GM21423 (cell line): ENCODE results near the gene NCEH1.
"Not testable (repeated sequence)": the region's sequence is repeated elsewhere in the genome, so short reads cannot be mapped to it uniquely, and the experiment has no call there.

Source experiments
- ATAC-seq: cut with Tn5 transposase; IDR thresholded peaks from one replicate; pipeline ENCODE4 v1.9.1; 2021; ENCODE audit warnings: mild to moderate bottlenecking, moderate library complexity; ENCODE audit not compliant: unreplicated experiment

Gene NCEH1

DNA sequence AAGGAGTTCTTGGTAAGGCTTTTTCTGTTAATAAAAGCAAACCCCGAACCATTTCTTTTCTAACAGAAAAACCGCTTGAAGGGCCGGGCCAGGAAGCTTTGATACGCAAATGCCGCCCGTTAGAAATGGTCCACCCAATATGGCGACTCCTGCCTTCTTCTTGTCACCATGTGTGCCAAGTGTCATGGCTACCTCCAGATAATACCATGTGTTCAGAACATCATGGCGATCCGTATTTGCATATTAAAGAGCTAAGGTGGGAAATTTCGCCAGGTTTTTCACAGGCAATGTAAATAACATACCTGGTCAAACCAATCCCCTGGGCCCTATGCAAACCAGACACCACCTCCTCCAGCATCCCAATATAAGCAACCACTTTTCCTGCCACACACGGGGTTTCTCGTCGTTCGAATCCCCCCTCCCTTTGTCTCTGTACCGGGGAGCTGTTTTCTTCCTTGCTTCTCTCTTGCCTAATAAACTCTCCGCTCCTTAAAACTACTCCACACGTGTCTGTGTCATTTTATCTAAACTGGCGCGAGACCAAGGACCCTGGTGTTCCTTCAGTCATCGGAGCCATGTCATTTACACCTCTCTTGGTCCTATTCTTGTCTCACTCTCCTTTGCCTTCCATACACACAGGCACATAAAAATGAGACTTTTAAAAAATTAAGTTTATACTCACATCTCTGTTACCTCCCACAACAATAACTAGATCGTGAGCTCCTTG is 34.5 kb downstream of the NCEH1 start:
- ATAC-seq = no peak

DNA sequence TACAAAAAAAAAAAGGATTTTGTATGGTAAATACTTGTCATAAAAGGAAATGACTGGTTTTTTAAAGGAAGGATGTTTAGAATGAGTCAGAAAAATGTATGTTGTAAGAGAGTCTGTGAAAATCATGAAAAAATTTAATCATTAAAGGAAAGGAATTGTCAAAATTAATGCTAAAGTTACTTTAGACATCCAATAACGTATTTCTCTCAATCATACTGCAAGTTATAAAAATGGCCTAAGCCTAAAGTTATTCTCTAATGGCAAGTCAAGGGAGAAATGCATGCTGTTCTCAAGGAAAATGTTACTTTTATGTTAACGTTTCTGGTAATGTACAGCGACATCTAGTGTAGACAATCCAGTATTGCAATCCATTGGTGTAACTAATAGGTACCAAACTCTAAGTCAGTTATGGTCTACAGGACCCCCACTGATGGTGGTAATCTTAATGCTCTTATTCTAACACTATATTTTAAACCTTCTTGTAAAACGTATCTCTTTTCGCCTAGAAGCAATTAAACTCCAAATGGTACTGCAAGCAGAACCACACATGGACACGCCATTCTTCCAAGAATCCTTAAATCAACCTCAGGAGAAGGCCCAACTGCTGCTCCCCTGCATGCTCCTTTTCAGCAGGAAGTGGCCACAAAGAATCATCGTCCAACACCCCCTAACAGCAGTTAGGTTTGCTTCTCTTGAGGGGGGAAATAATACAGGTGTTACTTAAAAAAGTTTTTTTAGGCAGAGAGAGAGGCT is 35.2 kb downstream of the NCEH1 start:
- ATAC-seq = no peak

DNA sequence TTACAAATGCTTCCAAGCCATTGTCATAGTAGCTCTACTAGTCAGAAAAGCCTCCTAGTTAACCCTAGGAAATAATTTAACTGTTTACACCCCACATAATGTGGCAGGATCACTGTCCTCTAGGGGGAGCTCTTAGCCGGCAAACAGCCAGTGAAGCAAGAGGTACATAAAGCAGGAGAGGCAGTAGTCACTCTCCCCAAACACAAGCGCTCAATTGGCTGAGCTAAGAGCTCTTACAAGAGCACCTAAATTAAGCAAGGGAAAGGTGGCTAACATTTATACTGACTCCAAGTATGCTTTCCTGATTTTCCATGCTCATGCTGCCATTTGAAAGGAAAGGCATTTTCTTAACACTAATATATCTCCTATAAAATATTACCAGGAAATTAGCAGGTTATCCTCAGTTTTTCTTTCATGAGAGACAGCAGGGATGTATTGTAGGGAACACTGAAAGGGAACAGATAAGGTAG is 37.6 kb downstream of the NCEH1 start:
- peak; percentile 84 for ATAC-seq

DNA sequence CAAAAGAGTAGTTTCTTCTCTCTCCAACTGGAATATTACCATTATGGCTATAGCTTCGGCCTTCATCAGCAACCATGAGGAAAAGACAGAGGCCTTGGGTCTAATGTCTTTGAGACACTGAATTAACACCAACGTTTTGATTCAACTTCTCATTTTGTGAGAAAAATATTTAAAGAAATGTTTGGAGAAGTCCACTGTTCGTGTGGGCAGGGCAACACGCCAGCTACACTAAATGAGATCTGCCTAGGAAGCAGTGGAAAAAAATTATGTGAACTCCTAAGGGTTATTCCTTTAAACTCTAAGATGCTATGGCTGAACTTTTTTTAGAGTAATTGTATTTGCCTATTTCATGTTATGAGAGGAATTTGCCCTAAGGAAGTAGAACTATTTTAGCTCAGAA is 41.8 kb downstream of the NCEH1 start:
- no peak for ATAC-seq

DNA sequence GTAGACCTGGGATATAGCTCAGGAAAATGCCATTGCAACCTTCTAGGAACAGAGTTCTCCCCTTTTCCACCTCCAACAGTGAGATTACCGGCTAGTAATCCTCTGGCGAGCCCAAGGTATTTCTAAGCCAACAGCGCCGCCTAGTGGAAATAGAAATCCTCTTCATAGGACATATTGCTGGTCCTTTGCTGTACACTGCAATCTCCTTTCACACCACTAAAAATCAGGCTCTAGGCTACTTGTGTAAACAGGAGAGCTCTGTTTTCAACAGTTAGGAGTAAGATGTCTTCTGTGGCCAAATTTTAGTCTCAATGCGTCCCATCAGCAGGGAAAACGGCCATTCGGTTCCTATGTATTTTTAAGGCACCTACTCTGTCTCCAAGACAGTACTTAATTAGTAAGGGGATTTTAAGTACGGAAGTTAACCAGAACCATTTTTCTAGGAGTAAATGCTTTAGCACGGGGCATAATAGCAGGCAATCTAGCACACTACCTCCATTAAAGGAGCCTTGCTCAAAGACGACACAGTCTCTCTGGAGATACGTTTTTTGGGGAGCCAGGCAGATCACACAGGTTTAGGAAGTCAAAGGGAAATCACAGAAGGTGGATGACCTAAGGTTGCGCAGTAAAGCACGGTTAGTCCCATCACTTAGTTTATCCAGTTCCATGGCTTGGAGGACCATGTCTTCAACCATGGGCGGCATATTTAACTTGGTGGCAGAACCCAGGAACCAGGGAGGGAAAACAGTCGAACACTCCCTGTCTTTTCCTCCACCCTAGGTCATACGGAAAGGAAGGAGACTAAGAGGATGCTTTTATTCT is 43.8 kb downstream of the NCEH1 start:
- ATAC-seq = peak; percentile 100

DNA sequence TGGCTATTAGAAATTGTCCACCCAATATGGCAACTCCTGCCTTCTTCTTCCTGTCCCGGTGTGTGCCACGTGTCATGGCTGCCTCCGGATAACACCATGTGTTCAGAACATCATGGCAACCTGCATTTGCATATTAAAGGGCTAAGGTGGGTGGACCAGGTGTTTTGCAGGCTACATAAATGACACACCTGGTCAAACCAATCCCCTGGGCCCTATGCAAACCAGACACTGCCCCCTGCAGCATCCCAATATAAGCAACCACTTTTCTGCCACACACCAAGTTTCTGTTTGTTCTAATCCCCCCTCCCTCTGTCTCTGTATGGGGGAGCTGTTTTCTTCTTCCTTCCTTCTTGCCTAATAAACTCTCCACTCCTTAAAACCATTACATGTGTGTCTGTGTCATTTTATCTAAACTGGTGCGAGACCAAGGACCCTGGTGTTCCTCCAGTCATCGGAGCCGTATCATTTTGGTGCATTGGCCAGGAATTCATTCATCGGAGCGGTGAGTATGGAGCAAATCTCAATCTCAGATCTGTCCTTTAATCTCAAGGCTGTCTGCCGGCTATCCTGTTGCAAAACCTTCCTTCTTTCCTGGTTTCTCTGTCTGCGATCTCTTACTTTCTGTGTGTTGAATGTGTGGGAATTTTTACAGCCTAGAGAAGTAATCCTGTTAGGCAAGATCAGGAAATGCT is 44.5 kb downstream of the NCEH1 start:
- no peak for ATAC-seq

DNA sequence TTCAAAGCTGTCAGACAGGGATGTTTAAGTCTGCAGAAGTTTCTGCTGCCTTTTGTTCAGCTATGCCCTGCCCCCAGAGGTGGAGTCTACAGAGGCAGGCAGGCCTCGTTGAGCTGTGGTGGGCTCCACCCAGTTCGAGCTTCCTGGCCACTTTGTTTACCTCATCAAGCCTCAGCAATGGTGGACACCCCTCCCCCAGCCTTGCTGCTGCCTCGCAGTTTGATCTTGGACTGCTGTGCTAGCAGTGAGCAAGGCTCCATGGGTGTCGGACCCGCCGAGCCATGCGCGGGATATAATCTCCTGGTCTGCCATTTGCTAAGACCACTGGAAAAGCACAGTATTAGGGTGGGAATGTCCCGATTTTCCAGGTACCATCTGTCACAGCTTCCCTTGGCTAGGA is 45.4 kb downstream of the NCEH1 start:
- ATAC-seq = not testable (repeated sequence)

DNA sequence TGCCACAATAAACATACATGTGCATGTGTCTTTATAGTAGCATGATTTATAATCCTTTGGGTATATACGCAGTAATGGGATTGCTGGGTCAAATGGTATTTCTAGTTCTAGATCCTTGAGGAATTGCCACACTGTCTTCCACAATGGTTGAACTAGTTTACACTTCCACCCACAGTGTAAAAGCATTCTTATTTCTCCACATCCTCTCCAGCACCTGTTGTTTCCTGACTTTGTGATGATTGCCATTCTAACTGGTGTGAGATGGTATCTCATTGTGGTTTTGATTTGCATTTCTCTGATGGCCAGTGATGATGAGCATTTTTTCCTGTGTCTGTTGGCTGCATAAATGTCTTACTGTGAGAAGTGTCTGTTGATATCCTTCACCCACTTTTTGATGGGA is 50.4 kb downstream of the NCEH1 start:
- ATAC-seq = not testable (repeated sequence)

DNA sequence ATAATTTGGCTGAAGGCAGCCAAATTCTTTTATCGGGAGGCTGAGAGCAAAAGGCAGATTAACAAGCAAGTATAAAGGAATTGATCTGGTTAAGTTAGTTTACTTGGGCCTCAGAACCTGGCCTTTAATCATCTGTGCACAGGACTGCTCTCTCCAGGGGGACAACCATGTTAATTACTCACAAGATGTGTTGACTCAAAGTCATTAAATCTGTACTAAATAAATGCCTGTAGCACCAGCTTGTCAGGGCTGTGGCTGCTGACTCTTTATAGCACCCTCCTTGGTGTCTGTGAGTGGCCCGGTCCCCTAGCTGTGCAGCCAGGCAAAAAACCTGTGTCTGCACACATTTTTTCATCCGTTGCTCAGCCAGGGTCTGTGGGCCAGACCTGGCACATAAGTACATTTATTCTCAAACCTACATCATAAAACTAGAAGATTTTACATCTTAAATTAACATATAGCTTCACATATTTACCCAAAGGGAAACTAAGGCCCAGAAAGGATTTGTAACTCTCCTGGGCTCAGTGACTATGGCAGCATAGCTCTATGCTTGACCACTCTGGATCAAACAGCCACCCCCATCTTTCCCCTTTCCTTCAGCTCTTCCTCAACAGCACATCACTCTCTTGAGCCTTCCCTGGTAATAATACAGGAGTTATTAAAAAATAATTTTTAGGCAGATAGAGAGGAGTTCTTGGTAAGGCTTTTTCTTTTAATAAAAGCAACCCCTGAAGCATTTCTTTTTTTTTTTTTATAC is 51.4 kb downstream of the NCEH1 start:
- no peak for ATAC-seq

DNA sequence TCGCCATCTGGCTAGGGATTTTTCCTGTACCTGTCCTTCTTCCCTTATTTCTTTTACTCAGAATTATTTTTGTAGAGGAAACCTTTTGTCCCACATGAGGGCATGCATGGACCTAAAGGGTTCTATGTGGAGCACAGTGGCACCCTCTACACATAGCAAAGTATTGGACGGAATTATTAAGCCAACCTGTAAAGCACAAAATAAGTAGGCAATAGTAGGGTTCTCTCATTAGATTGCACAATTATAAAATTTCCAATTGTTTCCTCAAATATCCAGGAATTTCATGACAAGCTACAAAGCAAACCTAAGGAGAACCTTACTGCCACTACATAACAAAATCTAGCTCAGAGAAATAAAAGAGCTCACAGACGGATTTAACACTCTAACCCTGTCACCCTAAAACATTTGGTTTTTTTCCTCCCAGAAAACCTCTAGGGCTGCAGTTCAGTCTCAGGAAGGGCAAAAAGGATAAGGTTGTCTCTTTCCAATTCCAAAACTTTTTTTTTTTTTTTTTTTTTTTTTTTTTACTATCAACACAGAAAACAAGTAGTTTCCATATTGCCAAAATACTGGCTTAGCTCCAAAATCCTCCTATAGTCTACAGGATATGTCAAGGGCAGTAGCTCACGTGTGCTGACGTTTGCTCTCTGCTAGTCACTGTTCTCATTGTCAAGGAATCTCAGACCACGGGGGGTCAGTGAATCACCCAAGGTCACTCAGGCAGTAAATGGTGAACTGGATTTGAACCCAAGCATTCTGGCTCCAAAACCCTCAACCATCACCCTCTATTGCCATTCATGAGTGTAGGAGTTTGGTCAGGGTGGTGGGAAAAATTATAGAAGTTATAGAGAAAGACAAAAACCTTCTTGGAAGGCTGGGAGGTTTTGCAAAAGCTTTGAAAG is 52.3 kb downstream of the NCEH1 start:
- no peak for ATAC-seq

DNA sequence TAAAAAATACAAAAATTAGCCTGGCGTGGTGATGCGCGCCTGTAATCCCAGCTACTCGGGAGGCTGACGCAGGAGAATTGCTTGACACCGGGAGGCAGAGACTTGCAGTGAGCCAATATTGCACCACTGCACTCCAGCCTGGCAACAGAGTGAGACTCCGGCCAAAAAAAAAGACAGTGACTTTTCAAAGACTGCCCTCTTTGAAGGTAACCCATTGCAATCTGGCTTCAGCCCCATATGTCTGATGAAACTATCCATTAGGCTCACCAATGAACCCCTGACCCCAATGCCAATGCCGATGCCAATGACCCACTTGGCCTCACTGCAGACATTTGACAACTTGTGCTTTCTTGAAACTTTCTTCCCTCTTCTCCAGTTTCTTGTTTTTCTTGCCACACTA is 54.3 kb downstream of the NCEH1 start:
- ATAC-seq = no peak

DNA sequence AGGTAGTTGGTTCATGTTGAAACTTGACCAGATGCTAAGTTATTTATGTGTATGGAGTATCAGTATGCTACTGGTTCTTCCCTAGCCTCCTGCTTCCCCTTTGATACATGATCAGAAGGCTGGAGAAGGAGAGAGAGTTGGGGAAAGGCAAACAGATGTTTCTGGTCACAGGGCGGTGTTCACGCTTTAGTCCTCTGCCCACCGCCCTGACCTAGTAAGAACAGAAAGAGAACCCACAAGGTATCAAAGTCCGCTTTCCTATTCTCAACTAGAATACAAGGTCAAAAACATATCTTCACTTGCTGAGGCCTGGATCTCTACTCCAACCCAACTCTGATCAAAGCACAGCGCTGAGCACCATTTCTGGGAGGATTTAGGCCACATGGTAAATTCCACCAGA is 55.5 kb downstream of the NCEH1 start:
- no peak for ATAC-seq

DNA sequence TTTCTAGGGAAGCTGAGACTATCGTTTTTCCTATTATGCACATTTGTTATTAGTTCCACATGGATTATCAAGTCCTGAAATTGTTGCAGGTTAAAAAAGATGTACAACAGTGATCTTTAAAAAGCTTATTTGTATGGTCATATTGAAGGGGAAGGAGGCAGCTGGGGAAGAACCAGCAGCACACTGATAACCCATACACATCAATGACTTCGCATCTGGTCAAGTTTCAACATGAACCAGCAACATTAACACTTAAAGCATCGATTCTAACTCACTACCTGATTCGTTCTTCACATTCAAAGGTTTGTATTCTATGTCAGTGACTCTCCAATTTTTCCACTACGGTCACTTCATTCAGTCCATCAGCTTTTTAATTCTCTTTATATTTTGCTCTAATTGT is 56.4 kb downstream of the NCEH1 start:
- no peak for ATAC-seq

DNA sequence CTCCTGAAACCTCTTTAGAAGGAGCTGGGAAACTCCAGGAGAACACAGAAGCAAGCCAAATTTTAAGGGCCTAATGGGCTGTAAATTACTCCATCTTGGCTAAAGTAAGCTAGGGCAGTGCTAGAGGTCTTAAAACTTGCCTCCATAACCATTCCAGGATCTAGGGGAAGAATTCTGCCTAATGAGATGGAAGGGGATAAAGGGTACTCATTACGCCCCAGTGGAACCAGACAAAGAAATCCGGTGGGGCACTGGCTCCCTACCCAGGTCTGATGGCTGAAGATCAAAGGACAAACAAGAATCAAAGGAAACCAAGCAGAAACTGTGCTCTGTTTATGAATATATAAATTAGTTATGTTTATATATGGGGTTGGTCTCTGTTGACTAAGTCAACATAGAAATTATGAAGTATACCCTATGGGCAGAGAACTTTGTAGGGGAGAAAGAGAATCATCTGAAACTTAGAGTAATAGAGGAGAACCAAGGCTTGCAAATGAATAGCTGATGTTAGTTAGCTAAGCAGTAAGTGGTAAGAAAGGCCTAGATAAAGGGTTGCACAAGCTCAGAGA is 57.8 kb downstream of the NCEH1 start:
- ATAC-seq = no peak

DNA sequence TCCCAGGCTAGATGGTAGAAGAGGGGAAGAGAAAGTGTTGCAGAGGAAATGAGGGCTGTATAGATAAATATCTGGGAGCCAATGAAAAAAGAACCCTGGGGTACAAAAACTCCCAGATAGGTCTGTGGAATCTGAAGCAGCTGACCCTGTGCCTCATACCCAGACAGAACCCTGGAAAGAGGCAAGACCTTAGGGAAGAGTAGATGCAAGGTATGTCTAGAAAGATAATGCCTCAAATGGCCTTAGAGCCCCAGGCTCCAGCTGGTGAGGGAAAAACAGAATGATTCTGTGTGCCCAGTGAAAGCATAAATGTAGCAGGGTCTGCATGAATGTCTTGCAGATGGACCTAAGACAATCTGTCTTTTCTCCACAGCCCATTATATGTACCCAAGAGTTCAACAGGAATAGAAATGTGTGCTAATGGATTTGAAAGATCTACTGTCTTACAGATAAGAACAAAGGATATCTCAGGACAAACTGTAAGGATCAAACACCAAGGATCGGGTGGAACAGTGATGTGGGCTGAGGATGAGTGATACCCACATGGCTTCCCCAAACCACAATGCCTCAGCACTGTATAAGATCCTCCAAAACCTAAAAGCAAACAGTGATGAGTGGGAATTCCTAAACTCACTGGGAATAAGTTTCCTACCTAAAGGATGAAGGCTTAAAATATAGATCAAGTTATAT is 58.8 kb downstream of the NCEH1 start:
- no peak for ATAC-seq

DNA sequence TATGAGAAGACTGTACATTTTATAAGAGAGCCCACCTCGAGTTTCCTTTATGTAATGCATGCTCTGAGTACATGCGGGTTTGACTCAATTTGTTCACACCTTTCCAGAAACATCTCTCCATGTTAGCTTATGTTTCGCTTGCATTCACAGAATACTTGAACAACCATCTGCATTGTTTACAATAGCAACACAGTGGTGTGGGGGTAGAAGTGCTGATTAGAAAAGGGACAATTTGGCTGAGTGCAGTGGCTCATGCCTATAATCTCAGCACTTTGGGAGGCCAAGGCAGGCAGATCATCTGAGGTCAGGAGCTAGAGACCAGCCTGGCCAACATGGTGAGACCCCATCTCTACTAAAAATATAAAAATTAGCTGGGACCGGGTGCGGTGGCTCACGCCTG is 60.9 kb downstream of the NCEH1 start:
- no peak for ATAC-seq

DNA sequence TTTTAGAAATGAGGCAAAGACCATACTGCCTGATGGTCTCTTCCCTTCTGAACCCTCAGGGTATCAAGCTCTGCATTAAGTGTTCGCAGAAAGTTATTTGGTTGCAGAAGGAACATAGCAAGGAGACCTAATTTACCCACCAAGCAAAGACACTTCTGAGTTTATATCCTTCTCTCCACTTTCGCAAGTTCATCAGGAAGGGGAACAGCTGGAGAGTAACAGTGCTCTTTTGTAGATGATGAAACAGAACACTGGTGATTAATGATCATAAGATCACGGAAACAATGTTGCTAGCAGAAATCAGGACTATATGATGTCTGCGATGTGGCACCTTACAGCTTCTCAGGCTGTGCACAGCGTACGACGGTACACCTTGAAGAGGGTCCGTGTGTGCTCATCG is 62.1 kb downstream of the NCEH1 start:
- ATAC-seq = no peak

DNA sequence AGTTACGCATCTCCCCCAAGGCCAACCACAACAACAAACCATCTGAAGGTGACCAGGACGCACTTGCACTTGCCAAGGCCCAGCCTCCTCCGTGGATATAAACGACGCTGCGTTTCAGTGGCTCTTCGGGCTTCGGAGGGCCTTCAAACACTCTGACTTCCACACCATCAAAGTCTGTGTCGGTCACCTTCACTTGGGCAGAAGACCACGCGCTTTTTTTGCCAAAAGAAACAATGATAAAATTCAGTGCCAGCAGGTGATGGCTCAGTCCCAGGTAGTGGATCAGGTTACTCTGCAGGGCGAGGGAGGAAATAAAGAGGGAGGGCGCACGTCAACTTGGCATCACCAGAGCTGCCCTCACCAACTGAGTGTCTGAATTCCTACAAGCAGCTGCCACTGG is 63.0 kb downstream of the NCEH1 start:
- no peak for ATAC-seq
